GM23338 (cell line): ENCODE results near the gene HPCA. TPM values are rescaled to one million over a fixed set of nuclear protein-coding genes. Genes with fewer than 3 reads are reported as not detected.

Experiments used
- ATAC-seq: fragments of 200-7000 bp; cut with Tn5 transposase; 3 replicates; pipeline ENCODE4 v1.9.1; 2020
- DNase-seq: peaks from one replicate; pipeline ENCODE4 v3.0.0-alpha.2; 2015; ENCODE audit warnings: low spot score
- H2AFZ ChIP-seq: fragments of 200-600 bp; sonication (generic); 2 replicates; pipeline ENCODE4 v1.8.0; 2016; ENCODE audit warnings: antibody characterized with exemption, mild to moderate bottlenecking, moderate library complexity
- H3F3A ChIP-seq: fragments of 200-600 bp; sonication (generic); replicated peaks from 2 replicates; pipeline ENCODE4 v1.8.0; 2017; ENCODE audit warnings: antibody characterized with exemption, mixed run types, low read depth
- H3K27ac ChIP-seq: fragments of 200-600 bp; sonication (generic); 2 replicates; pipeline ENCODE4 v1.6.1; 2016; ENCODE audit warnings: low read depth
- H3K27me3 ChIP-seq: fragments of 200-600 bp; sonication (generic); 2 replicates; pipeline ENCODE4 v1.8.0; 2016; ENCODE audit warnings: mild to moderate bottlenecking, mixed run types, moderate library complexity; ENCODE audit not compliant: insufficient read depth
- H3K36me3 ChIP-seq: fragments of 200-600 bp; sonication (generic); 2 replicates; pipeline ENCODE4 v1.8.0; 2016; ENCODE audit warnings: mild to moderate bottlenecking; ENCODE audit not compliant: insufficient read depth
- H3K4me1 ChIP-seq: fragments of 200-600 bp; sonication (generic); 2 replicates; pipeline ENCODE4 v1.8.0; 2016; ENCODE audit warnings: mild to moderate bottlenecking, moderate library complexity; ENCODE audit not compliant: insufficient read depth
- H3K4me2 ChIP-seq: fragments of 200-600 bp; sonication (generic); 2 replicates; pipeline ENCODE4 v1.7.1; 2017; ENCODE audit warnings: mixed run types
- H3K4me3 ChIP-seq: fragments of 200-600 bp; sonication (generic); 2 replicates; pipeline ENCODE4 v1.6.1; 2016; ENCODE audit warnings: mixed run types
- H3K79me2 ChIP-seq: fragments of 200-600 bp; sonication (generic); replicated peaks from 2 replicates; pipeline ENCODE4 v1.8.0; 2017; ENCODE audit warnings: mild to moderate bottlenecking; ENCODE audit not compliant: insufficient read depth
- H3K9me2 ChIP-seq: fragments of 200-600 bp; sonication (generic); 2 replicates; pipeline ENCODE4 v1.8.0; 2017; ENCODE audit not compliant: insufficient read depth
- H4K20me1 ChIP-seq: fragments of 200-600 bp; sonication (generic); replicated peaks from 2 replicates; pipeline ENCODE4 v1.8.0; 2017; ENCODE audit warnings: mild to moderate bottlenecking; ENCODE audit not compliant: insufficient read depth
- H3K27ac Mint-ChIP-seq: 2 replicates; pipeline ENCODE4 v1.8.0; 2020; ENCODE audit warnings: inconsistent platforms, mild to moderate bottlenecking, moderate library complexity, mixed read lengths
- H3K27me3 Mint-ChIP-seq: 3 replicates; pipeline ENCODE4 v1.8.0; 2022; ENCODE audit warnings: low read depth, mild to moderate bottlenecking, moderate library complexity, mixed read lengths, inconsistent platforms; ENCODE audit not compliant: insufficient read depth, poor library complexity
- H3K36me3 Mint-ChIP-seq: 3 replicates; pipeline ENCODE4 v1.8.0; 2021; ENCODE audit warnings: low read depth, mild to moderate bottlenecking, inconsistent platforms, moderate library complexity, mixed read lengths
- H3K4me1 Mint-ChIP-seq: 3 replicates; pipeline ENCODE4 v1.8.0; 2020; ENCODE audit warnings: mild to moderate bottlenecking, inconsistent platforms, mixed read lengths
- H3K4me3 Mint-ChIP-seq: 3 replicates; pipeline ENCODE4 v1.8.0; 2021; ENCODE audit warnings: moderate library complexity, mild to moderate bottlenecking, inconsistent platforms, mixed read lengths
- H3K9me3 Mint-ChIP-seq: 3 replicates; pipeline ENCODE4 v1.8.0; 2020; ENCODE audit warnings: moderate library complexity, mild to moderate bottlenecking, inconsistent platforms, mixed read lengths
- CREB1 ChIP-seq: fragments of 250-450 bp; sonication (Bioruptor Pico); IDR thresholded peaks from 2 replicates; pipeline ENCODE4 v1.5.0; 2020; ENCODE audit warnings: low read depth, mild to moderate bottlenecking, moderate library complexity
- CTCF ChIP-seq, 2 experiments: fragments of 200-600 bp in 1 of 2; sonication (generic) in 1 of 2; conservative IDR thresholded peaks; 2 replicates each; pipeline versions ENCODE4 v1.5.1 to v1.6.1; 2016 to 2017; ENCODE audit warnings: antibody characterized with exemption in 2 of 2, low read depth in 2 of 2, mild to moderate bottlenecking in 2 of 2, moderate library complexity in 1 of 2
- ETS1 ChIP-seq: IDR thresholded peaks from 2 replicates; pipeline ENCODE4 v1.6.1; 2016; ENCODE audit warnings: antibody characterized with exemption
- EZH2 ChIP-seq: fragments of 200-600 bp; sonication (generic); IDR thresholded peaks from one replicate; pipeline ENCODE4 v1.8.0; 2017; ENCODE audit warnings: antibody characterized with exemption, mild to moderate bottlenecking, low read depth; ENCODE audit not compliant: unreplicated experiment
- EZH2phosphoT487 ChIP-seq: fragments of 200-600 bp; sonication (generic); IDR thresholded peaks from one replicate; pipeline ENCODE4 v1.8.1; 2018; ENCODE audit warnings: antibody characterized with exemption; ENCODE audit not compliant: unreplicated experiment
- JUNB ChIP-seq: IDR thresholded peaks from one replicate; pipeline ENCODE4 v1.6.1; 2016; ENCODE audit warnings: antibody characterized with exemption; ENCODE audit not compliant: unreplicated experiment
- NANOG ChIP-seq: IDR thresholded peaks from 2 replicates; pipeline ENCODE4 v1.6.1; 2016; ENCODE audit warnings: antibody characterized with exemption, borderline replicate concordance
- POLR2AphosphoS5 ChIP-seq: IDR thresholded peaks from 2 replicates; pipeline ENCODE4 v1.6.1; 2016; ENCODE audit warnings: antibody characterized with exemption, low read depth
- REST ChIP-seq: IDR thresholded peaks from one replicate; pipeline ENCODE4 v1.6.1; 2018; ENCODE audit warnings: antibody characterized with exemption; ENCODE audit not compliant: unreplicated experiment
- STAT1 ChIP-seq: IDR thresholded peaks from one replicate; pipeline ENCODE4 v1.6.1; 2016; ENCODE audit warnings: antibody characterized with exemption; ENCODE audit not compliant: unreplicated experiment
- ZNF114 ChIP-seq: fragments of 250-450 bp; sonication (Bioruptor Pico); IDR thresholded peaks from 2 replicates; pipeline ENCODE4 v1.5.0; 2020; ENCODE audit warnings: mild to moderate bottlenecking, moderate library complexity
- ZNF331 ChIP-seq: fragments of 250-450 bp; sonication (Bioruptor Pico); IDR thresholded peaks from 2 replicates; pipeline ENCODE4 v1.5.0; 2020; ENCODE audit warnings: low read depth, mild to moderate bottlenecking, moderate library complexity
- ZNF462 ChIP-seq: fragments of 250-450 bp; sonication (Bioruptor Pico); IDR thresholded peaks from 2 replicates; pipeline ENCODE4 v1.5.0; 2020; ENCODE audit warnings: mild to moderate bottlenecking, moderate library complexity
- polyA plus RNA-seq: library from polyadenylated mRNA; unstranded; fragments of >200 nt; fragmentation: Nextera tagmentation; extraction: Ambion mirVana; gene quantifications from 2 replicates; pipeline ENCODE4 v1.2.1, GENCODE V29; 2016
- total RNA-seq: library from RNA; depleted of rRNA; stranded (reverse); fragments of >200 nt; shearing (Covaris generic); gene quantifications from 2 replicates; pipeline ENCODE4 v1.2.3, GENCODE V29; 2014

Gene HPCA
- total and polyA plus RNA-seq, 2 experiments from 2014 or later, result 0.35 to 0.82 TPM

- no peaks in the 10 kb centered on the region for H3K9me3 Mint-ChIP-seq
- Histone ChIP-seq H4K20me1 (peaks cover 14% of the 10 kb centered on the region; the same call in 1 of the 2 replicates), H3K9me2 (no peaks in the 10 kb centered on the region), H3K4me2 (no peak overlapping the region), H3K27ac (no peak overlapping the region), H3K27me3 (no peaks in the 10 kb centered on the region), H3K4me3 (no peak overlapping the region), H3F3A (no peaks in the 10 kb centered on the region), H2AFZ (no peak overlapping the region), H3K36me3 (peaks cover 11% of the 10 kb centered on the region; the same call in 1 of the 2 replicates), H3K79me2 (no peaks in the 10 kb centered on the region), H3K4me1 (no peaks in the 10 kb centered on the region)
- no peak for ATAC-seq
- no peak overlapping the region for H3K27ac Mint-ChIP-seq
- no peaks in the 10 kb centered on the region for H3K4me1 Mint-ChIP-seq
- H3K27me3 Mint-ChIP-seq, result peaks cover 3% of the 10 kb centered on the region
- no peak overlapping the region for H3K4me3 Mint-ChIP-seq
- peaks cover 39% of the 10 kb centered on the region for H3K36me3 Mint-ChIP-seq
- no peak for DNase-seq
- TF ChIP-seq POLR2AphosphoS5 (no peak), CREB1 (CRISPR knock-in tag) (no peak), REST (no peak), ZNF114 (CRISPR knock-in tag) (no peak), ZNF462 (CRISPR knock-in tag) (no peak), NANOG (no peak), ETS1 (no peak), STAT1 (no peak), ZNF331 (CRISPR knock-in tag) (no peak), CTCF (conservative IDR thresholded peaks at IDR 0.05; ENCODE audit: low read depth in 2 of 2) (no peak), EZH2 (no peak), JUNB (no peak), EZH2phosphoT487 (no peak)
Observed at GRCh38 chr1:32858136-32858535, 28.2 kb upstream of the HPCA start.
